ENCODE results near the gene APOL1. TPM values are rescaled to one million over a fixed set of nuclear protein-coding genes. Genes with fewer than 3 reads are reported as not detected.

APOL1 gene
- total and polyA plus RNA-seq, 10 of the 15 experiments (the other 5 are each of a cell fraction or from before 2014, with no cell fraction given): 9.0 to 42.0 (median 17.6) TPM

DNA sequence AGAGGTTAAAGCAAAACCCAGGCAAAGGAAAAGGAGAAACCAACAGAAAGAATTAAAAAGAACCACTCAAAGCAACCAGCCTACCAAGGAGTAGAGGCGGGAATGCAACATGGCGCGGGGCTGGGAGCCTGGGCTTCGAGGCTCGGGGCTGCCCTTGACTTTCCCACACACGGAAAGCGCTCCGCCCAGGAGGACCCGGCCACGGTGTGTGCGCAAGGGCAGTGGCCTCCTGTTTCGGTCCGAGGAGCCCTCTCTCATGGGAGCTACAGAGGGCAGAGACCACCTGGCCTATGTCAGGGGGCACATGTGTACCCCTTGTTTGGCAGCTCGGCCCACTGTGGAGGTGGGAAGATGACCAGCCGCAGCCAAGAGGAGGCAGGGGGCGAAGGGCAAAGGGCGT is 55.9 kb downstream of the APOL1 start:
- CTCF ChIA-PET: no interaction called here
- no peak overlapping the region for H3K9ac ChIP-seq (ENCODE audit: control insufficient read depth, insufficient read depth, low read length)
- intact Hi-C loops (cut with micrococcal nuclease; ENCODE audit: unreplicated experiment) (no loop called here), in situ Hi-C loops (cut with MboI) (loop anchor here (5.0 kb wide), 1 partner anchor 158 kb away; no protein-coding TSS in a partner anchor)
- POLR2A ChIA-PET: no interaction called here
- ATAC-seq (no peak), FAIRE-seq (no peak), DNase-seq (ENCODE audit: low read depth, low spot score) (no peak)
- H3K36me3 ChIP-seq (ENCODE audit: control insufficient read depth in 2 of 2, insufficient read depth in 2 of 2, low read length in 1 of 2): peaks cover 40 to 74% of the 10 kb centered on the region in 2 experiments
- H4K20me1 ChIP-seq (ENCODE audit: control insufficient read depth, insufficient read depth): no peaks in the 10 kb centered on the region
- no peak overlapping the region for H2AFZ ChIP-seq (ENCODE audit: control insufficient read depth, low read depth, low read length)
- TF ChIP-seq ZNF622 (IDR thresholded peaks at IDR 0.05) (no peak), POLR2A (IDR thresholded peaks at IDR 0.05; ENCODE audit: low read depth, low read length) (0 out of 2 replicates have a peak, but pooled peaks have one; percentile 38)
- H3K27me3 ChIP-seq (replicated peaks in 1 of 2; ENCODE audit: control insufficient read depth in 2 of 2, insufficient read depth in 2 of 2, low read length in 1 of 2): no peaks in the 10 kb centered on the region
- SMC1A ChIA-PET (ENCODE audit: uncharacterized antibody, unreplicated experiment): no interaction called here
- WGBS (ENCODE audit: insufficient coverage, insufficient replicate concordance, low lambda C conversion rate, missing lambda C conversion rate): 92% methylated on average over 17 of the region's 17 CpGs
- BruUV-seq (replicated peaks): no TSS peak
- H3K79me2 ChIP-seq (ENCODE audit: control insufficient read depth, insufficient read depth, low read length): no peaks in the 10 kb centered on the region
- H3K4me1 ChIP-seq (ENCODE audit: control insufficient read depth, insufficient read depth, low read length): no peaks in the 10 kb centered on the region
- no peaks in the 10 kb centered on the region for H3K9me3 ChIP-seq (replicated peaks; ENCODE audit: control insufficient read depth, insufficient read depth, low read length)
- H3K27ac ChIP-seq (ENCODE audit: control insufficient read depth, insufficient read depth): no peak overlapping the region
- no peak overlapping the region for H3K4me2 ChIP-seq (ENCODE audit: control insufficient read depth, insufficient read depth)
- H3K4me3 ChIP-seq: no peak overlapping the region
- RAD21 ChIA-PET (ENCODE audit: unreplicated experiment): interaction anchor here (2.3 kb wide), 1 partner anchor 162 kb away, joined by 9 read pairs; no protein-coding TSS in a partner anchor

DNA sequence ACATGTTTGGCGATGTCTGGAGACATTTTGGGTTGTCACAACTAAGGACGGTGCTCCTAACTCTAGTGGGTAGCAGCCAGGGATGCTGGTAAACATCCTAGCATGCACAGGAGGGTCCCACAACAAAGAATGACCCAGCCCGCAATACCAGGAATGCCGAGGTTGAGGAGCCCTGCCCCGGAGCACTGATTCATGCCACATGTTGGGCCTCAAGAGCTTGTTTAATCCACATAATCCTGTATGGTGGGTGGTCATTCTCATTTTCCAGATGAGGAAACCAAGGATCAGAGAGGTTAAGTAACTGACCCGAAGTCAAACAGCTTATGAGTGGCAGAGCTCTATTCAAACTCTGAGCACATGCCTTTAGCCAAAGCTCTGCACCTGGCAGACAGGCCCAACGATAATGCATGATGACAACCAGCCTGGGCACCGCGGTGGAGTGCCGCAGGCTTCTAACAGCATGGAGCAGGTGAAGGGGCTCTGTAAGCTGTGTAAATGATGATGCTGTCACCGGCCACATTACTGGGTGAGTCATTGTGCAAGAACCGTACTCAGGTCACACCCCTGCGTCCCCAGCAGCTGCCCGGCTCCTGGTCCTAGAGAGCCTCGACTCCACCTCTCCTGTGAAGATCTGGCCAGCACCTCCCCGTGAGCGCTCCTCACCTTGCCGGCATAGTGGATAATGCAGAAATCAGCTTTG is 58.6 kb downstream of the APOL1 start:
- ATAC-seq: no peak
- in situ Hi-C loops (cut with MboI): no loop called here
- Histone ChIP-seq H3K36me3 (ENCODE audit: control insufficient read depth in 2 of 2, insufficient read depth in 2 of 2, low read length in 1 of 2) (peaks cover 45 to 60% of the 10 kb centered on the region in 2 experiments), H3K4me3 (no peak overlapping the region), H3K4me2 (ENCODE audit: control insufficient read depth, insufficient read depth) (no peak overlapping the region), H3K9me3 (replicated peaks; ENCODE audit: control insufficient read depth, insufficient read depth, low read length) (no peaks in the 10 kb centered on the region), H3K27me3 (replicated peaks in 1 of 2; ENCODE audit: control insufficient read depth in 2 of 2, insufficient read depth in 2 of 2, low read length in 1 of 2) (no peaks in the 10 kb centered on the region), H3K27ac (ENCODE audit: control insufficient read depth, insufficient read depth) (no peak overlapping the region), H3K9ac (ENCODE audit: control insufficient read depth, insufficient read depth, low read length) (no peak overlapping the region), H3K4me1 (ENCODE audit: control insufficient read depth, insufficient read depth, low read length) (no peaks in the 10 kb centered on the region), H3K79me2 (ENCODE audit: control insufficient read depth, insufficient read depth, low read length) (no peaks in the 10 kb centered on the region), H2AFZ (ENCODE audit: control insufficient read depth, low read depth, low read length) (no peak overlapping the region), H4K20me1 (ENCODE audit: control insufficient read depth, insufficient read depth) (no peaks in the 10 kb centered on the region; the same call in 1 of the 2 replicates)
- no TSS peak for BruUV-seq (replicated peaks)
- ChIA-PET RAD21 (ENCODE audit: unreplicated experiment) (interaction anchor here (1.1 to 2.0 kb wide), 2 partner anchors 9 to 10 kb away, joined by 3 to 5 read pairs; no protein-coding TSS in a partner anchor), CTCF (interaction anchor here (3.5 kb wide), 1 partner anchor 10 kb away, joined by 14 read pairs; no protein-coding TSS in a partner anchor), POLR2A (no interaction called here), SMC1A (ENCODE audit: uncharacterized antibody, unreplicated experiment) (interaction anchor here (0.9 to 1.0 kb wide), 4 partner anchors 11 to 159 kb away, joined by 3 to 4 read pairs (median 4); no protein-coding TSS in a partner anchor)
- 75% methylated on average over 18 of the region's 18 CpGs for WGBS (ENCODE audit: insufficient coverage, insufficient replicate concordance, low lambda C conversion rate, missing lambda C conversion rate)
- DNase-seq (ENCODE audit: low read depth, low spot score): no peak
- no peak for FAIRE-seq
- TF ChIP-seq NRF1 (conservative IDR thresholded peaks at IDR 0.05; ENCODE audit: low read depth, low read length) (no peak), POLR2A (IDR thresholded peaks at IDR 0.05; ENCODE audit: low read depth, low read length) (peak; percentile 36; the same call in 1 of the 2 replicates), TCF12 (IDR thresholded peaks at IDR 0.05; ENCODE audit: low read depth, low read length) (no peak), POLR2AphosphoS5 (IDR thresholded peaks at IDR 0.05; ENCODE audit: low read length) (no peak)
- intact Hi-C loops (cut with micrococcal nuclease; ENCODE audit: unreplicated experiment): no loop called here
